Stimulated activated CD8-positive, alpha-beta memory T cell treated with anti-CD3 and anti-CD28 coated beads, Interleukin-15, amount 100 ng/mL, for 1 hour (primary cell): ENCODE results near the gene MAML2.
"Not testable (repeated sequence)": the region's sequence is repeated elsewhere in the genome, so short reads cannot be mapped to it uniquely, and the experiment has no call there.

Source experiments
- DNase-seq: peaks from one replicate; pipeline ENCODE4 v3.0.0-alpha.2; 2020; ENCODE audit warnings: low read depth

Gene MAML2

DNA sequence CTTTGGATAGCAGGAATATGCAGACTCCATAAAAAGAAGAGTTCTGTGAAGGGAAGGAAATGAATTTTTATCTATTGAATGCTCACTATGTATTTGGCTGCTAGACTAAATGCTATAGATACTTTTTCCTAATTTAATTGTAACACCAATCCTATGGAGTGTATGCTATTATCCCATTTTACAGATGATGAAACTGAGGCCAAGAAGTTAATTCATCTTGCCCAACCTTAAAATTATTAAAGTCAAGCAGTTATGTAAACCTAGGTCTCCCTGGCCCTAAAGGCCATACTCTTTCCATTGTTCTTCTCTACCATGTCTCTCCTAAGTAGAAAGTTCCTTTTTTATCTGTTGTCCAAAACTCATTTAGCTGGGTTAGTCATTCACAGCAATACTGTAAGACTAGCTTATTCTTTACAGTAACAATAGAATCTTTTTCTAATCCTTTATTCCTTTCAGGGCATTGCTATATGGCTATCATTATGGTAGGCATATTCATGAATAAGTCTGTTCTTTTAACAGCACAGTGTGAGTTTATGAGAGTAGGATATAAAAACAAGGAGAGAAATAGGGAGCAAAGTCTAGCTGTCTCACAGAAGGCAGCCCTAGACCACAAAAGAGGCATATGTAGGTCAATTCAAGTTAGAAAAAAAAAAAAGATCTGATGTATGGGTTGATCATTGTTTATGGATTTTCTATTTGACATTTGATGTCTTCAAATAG lies 50.5 kb downstream of the MAML2 start:
- no peak for DNase-seq

DNA sequence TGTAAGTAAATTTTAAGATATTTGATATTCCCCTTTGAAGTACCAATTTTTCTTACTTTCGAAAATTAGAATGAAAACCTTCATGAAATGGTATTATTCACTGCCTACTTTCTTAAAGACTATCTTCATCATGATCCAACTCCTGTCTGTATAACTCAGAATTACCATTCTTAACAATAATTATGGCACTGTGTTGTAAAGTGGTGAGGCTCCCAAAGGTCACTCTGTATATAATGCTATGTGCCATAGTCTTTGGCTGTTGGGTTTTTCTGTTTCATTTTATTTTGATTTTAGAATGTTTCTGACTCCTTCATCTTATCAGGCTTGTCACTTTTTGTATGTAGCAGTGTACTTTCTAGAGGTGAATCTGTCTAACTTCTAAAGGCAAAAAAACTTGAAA lies 52.4 kb downstream of the MAML2 start:
- DNase-seq: no peak

DNA sequence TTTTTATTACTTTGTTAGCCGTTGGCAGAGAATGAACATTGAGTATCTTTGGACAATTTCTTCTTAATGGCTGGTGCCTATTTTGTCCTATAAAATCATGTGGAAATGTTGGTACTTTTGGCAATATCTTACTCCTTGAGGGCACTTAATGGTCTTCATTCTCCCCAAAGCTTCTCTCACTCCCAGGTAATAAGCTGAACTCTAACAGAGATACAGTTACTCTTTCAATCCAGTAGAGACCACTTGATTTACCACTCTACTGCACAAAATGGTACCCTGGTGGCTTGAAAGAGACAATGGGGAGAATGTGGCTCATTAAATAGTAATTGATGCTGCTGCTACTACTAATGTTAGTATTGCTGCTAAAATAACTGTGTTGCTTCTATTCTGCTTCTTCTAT lies 53.0 kb downstream of the MAML2 start:
- no peak for DNase-seq

DNA sequence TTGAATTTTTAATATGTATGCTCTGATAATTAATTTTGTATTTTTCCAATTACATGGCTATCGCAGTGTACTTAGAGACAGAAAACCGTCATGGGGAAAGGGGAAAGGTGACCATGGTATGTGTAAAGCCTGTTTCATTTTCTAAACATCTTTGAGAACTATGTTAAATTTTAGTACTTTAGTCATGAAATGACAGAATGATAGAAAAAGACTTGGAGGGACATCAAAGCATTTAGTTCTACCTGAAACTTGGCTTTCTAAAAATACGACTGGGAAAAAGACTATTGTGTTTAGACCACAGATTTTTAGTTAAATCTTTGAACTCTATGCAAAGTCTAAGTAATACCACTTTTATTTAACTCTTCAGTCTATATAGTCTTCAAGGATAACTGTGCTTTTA lies 54.1 kb downstream of the MAML2 start:
- DNase-seq: no peak

DNA sequence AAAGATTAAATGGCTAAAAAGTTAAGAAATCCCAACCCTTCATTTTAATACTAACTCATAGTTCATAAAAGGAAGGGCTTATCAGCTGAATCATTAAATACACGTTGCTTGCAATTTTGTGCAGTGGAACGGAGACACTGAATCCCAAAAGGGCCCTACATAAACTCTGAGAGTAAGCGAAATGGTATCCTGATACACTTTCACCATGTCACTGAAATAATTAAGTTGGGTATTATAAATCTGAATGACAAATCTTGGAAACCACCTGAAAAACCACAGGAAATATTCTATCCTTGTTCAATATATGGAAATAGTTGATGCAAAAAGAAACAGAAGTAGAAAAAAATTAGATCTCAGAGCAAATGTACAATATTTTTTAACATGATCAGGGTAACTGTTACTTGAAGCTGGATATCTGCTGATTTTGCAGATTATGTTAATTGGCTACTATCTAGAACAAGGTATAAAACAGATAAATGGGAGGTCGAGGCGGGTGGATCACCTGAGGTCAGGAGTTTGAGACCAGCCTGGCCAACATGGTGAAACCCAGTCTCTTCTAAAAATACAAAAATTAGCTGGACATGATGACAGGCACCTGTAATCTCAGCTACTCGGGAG lies 55.1 kb downstream of the MAML2 start:
- no peak for DNase-seq

DNA sequence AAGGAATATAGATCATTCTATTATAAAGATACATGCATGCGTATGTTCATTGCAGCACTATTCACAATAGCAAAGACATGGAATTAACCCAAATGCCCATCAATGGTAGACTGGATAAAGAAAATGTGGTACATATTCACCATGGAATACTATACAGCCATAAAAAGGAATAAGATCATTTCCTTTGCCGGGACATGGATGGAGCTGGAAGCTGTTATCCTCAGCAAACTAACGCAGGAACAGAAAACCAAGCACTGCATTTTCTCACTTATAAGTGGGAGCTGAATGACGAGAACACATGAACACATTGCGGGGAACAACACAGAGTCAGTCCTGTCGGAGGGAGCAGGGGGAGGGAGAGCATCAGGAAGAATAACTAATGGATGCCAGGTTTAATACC lies 57.0 kb downstream of the MAML2 start:
- DNase-seq: not testable (repeated sequence)

DNA sequence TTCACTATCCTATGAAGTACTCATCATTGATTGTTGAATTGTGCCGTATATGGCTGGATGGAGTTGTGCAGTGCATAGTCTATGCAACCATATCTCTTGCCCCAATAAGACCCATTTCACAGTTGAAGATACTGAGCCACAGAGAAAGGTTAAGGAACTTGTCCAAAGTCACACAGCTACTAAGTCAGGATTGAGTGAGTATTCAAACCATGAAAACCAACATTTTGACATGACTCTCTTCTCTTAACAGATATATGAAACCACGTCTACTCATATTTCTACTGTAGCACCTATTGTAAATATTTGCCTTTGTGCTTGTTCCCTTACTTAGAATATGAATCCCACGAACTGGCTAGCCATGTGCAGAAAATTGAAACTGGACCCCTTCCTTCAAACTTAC lies 58.1 kb downstream of the MAML2 start:
- DNase-seq: no peak

DNA sequence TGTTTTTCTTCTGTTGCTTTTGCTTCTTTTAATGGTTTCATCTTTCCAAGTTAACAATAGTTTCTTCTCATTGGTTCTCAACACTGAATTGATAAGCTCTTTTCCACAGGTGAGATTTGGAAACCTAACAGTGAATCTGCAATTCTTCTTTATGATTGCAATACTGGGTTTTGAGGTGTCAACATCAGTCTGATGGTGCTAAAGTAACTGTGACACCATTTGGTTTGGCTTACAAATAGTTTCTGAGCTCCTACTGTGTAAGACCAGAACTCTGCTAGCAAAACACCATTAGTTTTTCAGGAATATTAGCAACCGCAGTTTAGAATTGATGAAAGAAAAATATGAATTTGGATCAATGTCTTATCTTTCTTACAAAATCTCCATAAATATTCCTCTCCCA lies 58.6 kb downstream of the MAML2 start:
- no peak for DNase-seq

DNA sequence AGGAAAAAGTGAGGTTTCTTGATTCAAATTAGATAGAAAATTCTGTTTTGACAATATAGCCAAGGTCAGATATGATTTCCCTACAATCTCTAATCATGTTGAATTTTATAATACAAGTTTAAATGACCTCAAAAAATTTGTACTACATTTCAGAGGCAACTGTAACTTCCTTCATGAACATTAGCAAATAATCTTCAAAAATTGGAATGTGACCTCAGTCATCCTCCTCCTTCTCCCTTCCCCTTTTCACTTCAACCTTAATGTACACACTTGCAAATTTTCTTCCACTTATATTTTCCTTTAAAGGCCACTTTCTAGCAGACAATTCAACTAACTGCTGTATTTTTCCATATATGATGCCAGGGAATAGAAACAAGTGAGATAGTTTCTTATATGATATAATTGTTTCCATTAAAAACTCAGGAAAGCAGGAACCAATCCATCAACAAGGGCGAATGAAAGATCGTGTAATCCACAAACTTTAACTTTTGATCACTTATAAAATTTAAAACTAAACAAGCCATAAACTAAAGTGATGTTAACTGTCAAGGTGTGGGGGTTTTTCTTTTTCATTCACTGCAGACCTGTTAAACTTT lies 60.3 kb downstream of the MAML2 start:
- DNase-seq: no peak

DNA sequence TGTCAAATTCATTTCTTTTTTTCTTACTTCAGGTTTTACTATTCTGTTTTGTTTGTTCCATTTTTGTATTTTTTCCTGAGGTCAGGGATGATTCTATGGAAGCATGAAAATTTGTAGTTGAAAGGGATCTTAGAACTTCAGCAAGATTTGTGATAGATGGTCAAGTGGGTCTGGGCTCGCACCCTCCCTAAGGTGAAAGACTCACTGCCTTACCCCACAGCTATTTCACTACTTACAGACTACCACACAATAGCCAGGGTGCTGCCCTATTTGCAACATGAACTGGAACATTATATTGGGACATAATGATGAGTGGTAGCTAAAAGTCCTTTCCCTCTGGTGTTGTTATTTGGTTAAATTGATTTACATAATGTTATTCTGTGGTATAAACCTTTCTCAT lies 62.6 kb downstream of the MAML2 start:
- DNase-seq: no peak

DNA sequence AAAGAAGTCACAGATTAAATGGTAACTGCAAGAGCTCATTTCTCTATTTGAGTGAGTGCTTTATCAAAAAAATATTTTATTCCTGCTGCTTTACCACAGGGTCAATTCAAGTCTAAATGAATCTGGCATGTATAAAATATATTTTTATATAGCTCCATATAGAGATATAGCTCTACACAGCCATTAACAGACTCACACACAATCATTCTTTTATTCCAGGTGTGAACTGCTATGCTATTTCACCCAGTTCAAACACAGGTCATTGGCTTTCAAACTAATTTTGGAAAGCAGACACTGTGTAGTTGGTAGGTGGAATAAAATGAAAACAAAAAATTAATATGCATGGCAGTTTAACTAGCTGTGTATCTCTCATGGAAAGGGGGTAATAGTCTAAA lies 63.1 kb downstream of the MAML2 start:
- no peak for DNase-seq

DNA sequence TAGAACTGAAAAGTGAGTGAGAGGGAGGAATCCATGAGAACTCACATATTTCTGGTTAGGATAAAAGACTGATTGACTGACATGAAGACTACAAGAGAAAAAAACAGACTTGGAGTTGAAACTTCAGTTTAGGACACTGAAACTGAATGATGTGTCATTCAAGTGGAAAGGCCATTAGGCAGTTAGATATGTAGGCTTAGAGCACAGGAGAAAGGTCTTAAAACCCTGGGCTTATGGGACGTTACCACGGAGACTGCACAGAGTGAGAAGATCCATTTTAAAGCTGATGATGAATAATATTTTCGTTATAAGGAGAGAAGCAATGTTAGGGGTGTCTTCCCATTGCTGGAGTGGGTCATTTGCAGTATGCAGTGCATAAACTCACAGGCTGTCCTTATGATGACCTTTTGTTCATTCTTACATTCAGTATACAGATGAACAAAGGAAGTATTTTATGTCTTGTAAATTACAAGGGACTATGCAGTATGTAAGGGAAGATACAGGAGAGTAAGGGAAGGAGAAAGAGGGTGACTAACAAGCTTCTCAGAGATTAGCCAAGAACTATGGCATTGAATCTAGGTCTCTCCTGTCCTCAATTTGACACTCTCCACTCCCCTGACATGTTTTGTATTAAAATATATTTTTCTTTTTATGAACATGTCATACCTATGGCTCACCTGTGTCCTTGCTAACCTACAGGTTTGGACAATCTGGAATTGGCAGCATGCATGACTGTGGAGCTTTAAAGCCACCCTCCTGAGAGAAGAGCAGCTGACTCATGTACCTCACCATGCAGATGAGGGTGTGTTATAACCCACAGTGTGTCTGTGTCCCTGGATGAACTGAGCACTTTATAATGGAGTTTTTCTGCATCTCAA lies 63.7 kb downstream of the MAML2 start:
- DNase-seq: no peak

DNA sequence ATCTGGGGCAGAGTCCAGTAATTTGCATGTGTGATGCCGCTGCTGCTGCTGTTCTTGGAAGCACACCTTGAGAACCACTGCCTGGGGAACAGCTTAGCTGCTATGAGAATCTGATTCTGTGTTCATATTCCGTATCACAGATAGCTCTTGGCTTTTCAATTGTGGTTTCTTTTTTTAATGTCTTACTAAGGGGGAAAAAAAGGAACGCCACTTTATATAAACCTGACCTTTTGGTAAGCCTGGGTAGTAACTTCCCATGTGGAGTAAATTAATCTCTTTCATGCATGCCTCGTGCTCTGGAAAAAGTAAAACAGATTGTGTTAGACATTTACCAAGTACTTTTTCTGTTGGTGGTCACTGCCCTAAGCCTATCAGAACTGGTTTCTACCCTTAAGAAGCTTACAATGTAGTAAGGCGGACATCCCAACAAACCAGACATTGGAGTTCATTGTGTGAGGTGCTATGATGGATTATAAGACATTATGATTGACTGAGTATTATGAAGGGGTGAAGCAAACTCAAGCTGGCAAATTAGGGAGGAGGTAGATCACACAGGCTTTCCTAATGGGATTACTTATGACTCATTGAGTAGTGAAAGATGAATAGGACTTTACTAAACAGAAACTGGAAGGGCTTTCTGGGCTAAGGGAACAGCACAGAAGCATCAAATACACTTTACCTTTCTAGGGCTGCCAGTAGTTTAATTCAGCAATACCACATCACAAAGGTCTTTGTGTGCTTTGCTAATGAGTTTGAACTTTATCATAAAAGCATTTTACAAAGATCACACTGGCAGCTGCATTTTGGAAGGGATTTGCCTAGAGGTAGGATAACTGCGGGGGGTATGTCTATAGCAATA lies 64.7 kb downstream of the MAML2 start:
- DNase-seq: no peak

DNA sequence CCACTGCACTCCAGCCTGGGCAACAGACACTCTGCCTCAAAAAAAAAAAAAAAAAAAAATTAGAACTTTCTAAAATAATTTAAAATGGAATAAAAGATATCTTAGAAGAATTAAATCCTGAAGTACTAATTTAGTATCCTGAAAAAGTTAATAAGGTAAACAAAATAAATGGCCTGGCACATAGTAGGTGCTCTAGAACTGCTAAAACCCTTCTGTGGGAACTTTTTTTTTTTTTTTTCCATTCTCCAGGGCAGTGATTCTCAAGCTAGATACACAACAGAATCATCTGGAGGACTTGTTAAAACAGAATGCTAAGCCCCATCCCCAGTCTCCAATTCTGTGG lies 65.3 kb downstream of the MAML2 start:
- no peak for DNase-seq

DNA sequence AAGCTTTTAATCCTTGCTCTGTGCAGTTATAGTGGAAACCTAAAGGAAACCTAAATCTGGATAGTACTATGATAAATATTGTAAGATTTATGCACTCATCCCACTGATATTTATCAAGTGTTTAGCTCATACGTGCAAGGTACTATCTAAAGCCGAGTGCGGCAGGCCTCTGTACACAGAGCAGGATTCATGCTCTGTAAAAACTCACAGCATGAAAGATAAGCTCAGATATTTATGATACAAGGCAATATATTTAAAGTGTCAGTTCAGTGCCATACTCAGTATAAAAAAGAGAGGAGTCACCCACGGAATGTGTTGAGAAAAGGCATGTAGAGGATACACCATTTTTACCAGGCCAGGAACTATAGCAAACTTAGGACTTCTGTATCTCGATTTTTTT lies 66.2 kb downstream of the MAML2 start:
- no peak for DNase-seq

DNA sequence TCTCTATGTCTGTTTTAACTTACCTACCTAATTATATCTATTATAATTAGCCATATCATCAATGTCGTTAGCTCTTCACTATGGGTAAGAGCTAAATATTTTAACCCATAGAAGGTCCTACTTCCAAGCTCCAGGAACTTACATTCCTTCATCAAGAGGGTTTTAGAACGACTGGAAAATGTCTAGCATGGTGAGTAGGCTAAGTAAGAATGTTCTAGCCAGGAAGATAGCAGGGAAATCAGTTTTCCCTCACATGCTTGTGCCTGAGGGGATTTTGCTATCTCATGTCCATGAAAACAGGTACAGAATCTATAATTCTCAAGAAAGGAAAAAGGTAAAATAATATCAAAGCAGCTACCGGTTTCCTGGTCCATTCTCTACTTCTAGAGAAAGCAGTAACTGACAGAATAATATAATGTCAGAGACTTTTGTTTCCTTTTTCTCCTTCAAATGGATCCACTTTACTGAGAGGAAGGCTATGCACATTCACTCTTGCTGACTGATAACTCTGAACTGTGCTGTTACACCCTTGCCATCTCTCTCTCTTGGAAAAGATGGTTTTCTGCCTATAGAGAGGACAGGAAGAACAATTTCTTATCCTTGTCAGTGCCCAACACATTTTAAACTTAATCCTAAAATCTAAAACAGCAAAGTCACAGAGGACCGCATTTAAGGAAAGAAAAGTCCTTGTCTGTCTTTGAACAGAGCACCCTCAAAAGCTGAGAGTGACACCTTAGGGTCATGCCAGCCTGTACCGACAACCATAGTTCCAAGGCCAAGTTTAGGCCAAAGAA lies 67.0 kb downstream of the MAML2 start:
- DNase-seq: no peak

DNA sequence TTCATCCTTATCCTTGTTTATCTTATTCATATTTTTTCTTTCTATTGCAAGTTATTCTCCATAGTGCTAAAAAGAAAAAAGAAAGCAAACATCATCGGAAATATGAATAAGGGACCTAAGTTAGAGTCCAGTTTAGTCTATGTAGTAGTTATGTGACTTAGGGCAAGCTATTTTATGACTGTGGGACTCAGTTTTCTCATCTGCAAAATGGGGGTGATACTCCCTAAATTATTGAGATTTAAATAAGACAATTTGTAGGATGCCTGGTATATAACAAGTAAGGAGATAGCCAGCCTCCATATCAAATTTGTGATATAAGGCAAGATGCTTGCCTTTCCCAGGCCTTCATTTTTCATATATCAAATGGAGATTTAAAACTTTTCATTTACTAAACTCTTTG lies 69.5 kb downstream of the MAML2 start:
- no peak for DNase-seq

DNA sequence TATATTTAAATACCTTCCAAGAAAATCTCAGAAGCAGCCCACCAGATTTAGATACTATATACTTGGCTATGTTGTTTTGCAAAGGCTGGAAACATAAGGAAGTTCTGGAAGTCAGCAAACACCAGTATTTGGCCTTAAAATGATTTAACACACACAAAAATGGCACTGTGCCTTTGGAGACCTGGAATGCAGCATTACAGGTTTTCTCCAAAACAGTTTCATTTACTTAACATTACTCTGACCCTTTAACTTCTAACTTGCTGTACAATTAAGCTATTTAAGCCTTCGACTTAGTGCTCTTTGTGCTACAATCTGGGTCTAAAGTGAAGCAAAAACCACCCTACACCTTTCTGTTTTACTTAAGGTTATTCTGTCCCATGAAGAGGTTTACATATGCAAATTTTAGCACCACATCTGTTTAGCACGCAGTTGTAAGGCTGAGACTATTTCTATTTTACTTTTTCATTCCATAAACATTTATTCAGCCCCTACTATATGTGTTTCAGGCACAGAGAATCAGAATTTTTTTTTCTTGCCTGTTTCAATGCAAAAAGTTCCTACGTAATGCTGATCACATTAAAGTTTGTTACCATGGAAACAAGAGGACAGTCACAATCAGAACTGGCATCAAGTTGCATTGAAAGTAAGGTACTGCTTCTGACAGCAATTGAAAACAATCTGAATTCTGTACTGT lies 70.3 kb downstream of the MAML2 start:
- no peak for DNase-seq

DNA sequence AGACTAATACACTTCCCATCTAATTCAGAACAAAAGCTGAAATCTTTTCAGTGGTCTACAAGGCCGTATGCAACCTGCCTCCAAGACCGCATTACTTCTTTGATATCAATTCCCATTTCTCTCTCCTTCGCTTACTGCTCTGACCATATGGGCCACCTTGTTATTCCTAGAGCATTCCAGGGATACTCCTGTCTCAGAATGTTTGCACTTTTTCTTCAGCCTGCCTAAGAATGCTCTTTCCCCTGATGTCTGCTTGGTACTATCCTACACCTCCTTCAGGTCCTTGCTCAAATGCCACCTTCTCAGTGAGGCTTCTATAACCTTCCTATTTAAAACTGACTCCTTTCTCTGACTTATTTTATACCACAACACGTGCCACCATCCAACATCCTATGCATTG lies 71.2 kb downstream of the MAML2 start:
- DNase-seq: no peak

DNA sequence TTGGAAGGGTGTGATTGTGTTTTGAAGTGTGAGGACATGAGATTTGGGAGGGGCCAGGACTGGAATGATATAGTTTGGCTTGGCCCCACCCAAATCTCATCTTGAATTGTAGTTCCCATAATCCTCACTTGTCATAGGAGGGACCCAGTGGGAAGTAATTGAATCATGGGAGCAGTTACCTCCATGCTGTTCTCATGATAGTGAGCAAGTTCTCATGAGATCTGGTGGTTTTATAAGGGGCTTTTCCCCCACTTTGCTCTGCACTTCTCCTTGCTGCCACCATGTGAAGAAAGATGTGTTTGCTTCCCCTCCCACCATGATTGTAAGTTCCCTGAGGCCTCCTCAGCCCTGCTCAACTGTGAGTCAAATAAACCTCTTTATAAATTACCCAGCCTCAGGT lies 71.6 kb downstream of the MAML2 start:
- DNase-seq: not testable (repeated sequence)
